HL-60 (cell line): ENCODE measurements around the gene GPR137B.

Experiments
- DNase-seq, 2 experiments: peaks; one replicate each; pipeline ENCODE4 v3.0.0-alpha.2; 2010 to 2020; ENCODE audit warnings: low read depth in 1 of 2, low spot score in 1 of 2
- H3K27ac ChIP-seq: fragments of 250-450 bp; sonication (Bioruptor Pico); replicated peaks from 2 replicates; pipeline ENCODE4 v1.5.1; 2020; ENCODE audit warnings: mild to moderate bottlenecking, moderate library complexity
- H3K27me3 ChIP-seq: fragments of 250-450 bp; sonication (Bioruptor Pico); 2 replicates; pipeline ENCODE4 v1.5.1; 2021; ENCODE audit warnings: mild to moderate bottlenecking, moderate library complexity; ENCODE audit not compliant: insufficient read depth, poor library complexity, severe bottlenecking
- H3K4me3 ChIP-seq: replicated peaks from 2 replicates; pipeline ENCODE4 v1.5.1; 2011; ENCODE audit warnings: mild to moderate bottlenecking, control low read depth, low read length; ENCODE audit not compliant: insufficient read depth
- CTCF ChIP-seq: IDR thresholded peaks from one replicate; pipeline ENCODE4 v1.5.1; 2011; ENCODE audit warnings: low read length, control low read depth, inconsistent platforms; ENCODE audit not compliant: insufficient read depth
- GABPA ChIP-seq: IDR thresholded peaks from 2 replicates; pipeline ENCODE4 v1.6.1; 2012; ENCODE audit warnings: low read depth
- POLR2AphosphoS5 ChIP-seq: IDR thresholded peaks from 2 replicates; pipeline ENCODE4 v1.6.1; 2012; ENCODE audit warnings: low read depth
- REST ChIP-seq: IDR thresholded peaks from 2 replicates; pipeline ENCODE4 v1.6.1; 2012; ENCODE audit warnings: low read depth; ENCODE audit not compliant: insufficient replicate concordance
- SPI1 ChIP-seq: IDR thresholded peaks from 2 replicates; pipeline ENCODE4 v1.6.1; 2012; ENCODE audit warnings: low read depth, mild to moderate bottlenecking, borderline replicate concordance

Gene GPR137B

GRCh38 chr1:236258114-236258622 lies 115.8 kb downstream of the GPR137B start:
- TF ChIP-seq POLR2AphosphoS5, result no peak
- TF ChIP-seq REST, result no peak
- no peak for TF ChIP-seq SPI1
- no peak for TF ChIP-seq CTCF
- TF ChIP-seq GABPA, result no peak
- H3K27ac ChIP-seq, result no peak overlapping the region
- no peak for DNase-seq
- H3K27me3 ChIP-seq, result no peaks in the 10 kb centered on the region
- no peak overlapping the region for H3K4me3 ChIP-seq
